Osteocyte (in vitro differentiated cells): ENCODE data around the gene RGS16. TPM values are rescaled to one million over a fixed set of nuclear protein-coding genes. Genes with fewer than 3 reads are reported as not detected.

Experiments
- DNase-seq: peaks from one replicate; pipeline ENCODE4 v3.0.0; 2021; ENCODE audit warnings: mixed read lengths; ENCODE audit not compliant: unreplicated experiment; ENCODE audit errors: extremely low spot score
- H3K27ac Mint-ChIP-seq: one replicate; pipeline ENCODE4 v1.8.0; 2021; ENCODE audit warnings: mild to moderate bottlenecking, mixed read lengths; ENCODE audit not compliant: unreplicated experiment
- H3K27me3 Mint-ChIP-seq: one replicate; pipeline ENCODE4 v1.8.0; 2021; ENCODE audit warnings: mixed read lengths; ENCODE audit not compliant: unreplicated experiment
- H3K36me3 Mint-ChIP-seq: one replicate; pipeline ENCODE4 v1.8.0; 2021; ENCODE audit warnings: mixed read lengths; ENCODE audit not compliant: unreplicated experiment
- H3K4me1 Mint-ChIP-seq: one replicate; pipeline ENCODE4 v1.8.0; 2021; ENCODE audit warnings: mixed read lengths; ENCODE audit not compliant: unreplicated experiment
- H3K4me3 Mint-ChIP-seq: one replicate; pipeline ENCODE4 v1.8.0; 2021; ENCODE audit warnings: mild to moderate bottlenecking, moderate library complexity, mixed read lengths; ENCODE audit not compliant: unreplicated experiment
- H3K9me3 Mint-ChIP-seq: one replicate; pipeline ENCODE4 v1.8.0; 2021; ENCODE audit warnings: mixed read lengths; ENCODE audit not compliant: unreplicated experiment
- total RNA-seq: library from RNA; stranded (reverse); gene quantifications from 2 replicates; pipeline ENCODE4 v1.2.1, GENCODE V29; 2021
- TF ChIP-seq, protein P1 (sequence below): fragments of 200-600 bp; sonication (generic); IDR thresholded peaks from 2 replicates; pipeline ENCODE4 v1.5.0; 2021; ENCODE audit warnings: antibody characterized with exemption, mild to moderate bottlenecking, moderate library complexity

Gene RGS16
- total RNA-seq, 1 donor from 2014 or later: 0.48 TPM

DNA sequence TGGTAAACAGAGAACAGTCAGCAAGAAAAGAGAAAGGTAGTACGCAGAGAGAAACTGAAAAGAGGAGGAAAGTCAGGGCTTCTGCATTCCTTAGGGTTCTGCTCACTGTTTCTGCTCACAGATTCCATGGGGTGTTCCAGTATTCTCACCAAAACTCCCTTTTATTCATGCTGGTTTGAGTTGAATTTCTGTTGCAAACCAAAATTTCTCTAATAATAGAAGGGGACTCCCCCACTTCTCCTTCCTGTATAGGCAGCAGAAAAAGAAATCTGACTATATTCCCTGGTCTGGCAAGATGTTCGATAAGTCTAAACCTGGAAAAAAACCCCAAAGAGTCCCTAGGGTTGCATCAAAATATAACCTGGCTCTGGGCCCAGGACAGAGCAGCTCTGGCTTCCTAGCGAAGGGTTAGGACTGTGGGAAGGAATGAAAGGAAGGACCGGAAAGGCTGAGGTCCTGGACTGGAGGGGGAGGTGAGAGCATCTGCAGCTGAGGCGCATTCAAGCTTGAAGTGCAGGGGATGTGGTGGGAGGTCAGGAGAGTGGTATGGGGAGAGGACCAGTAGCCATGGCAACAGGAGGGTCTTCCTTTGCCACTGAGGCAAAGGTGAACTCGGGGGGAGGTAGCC, 18.8 kb upstream of the RGS16 start:
- peak overlapping the region; percentile 49 for H3K27ac Mint-ChIP-seq
- TF ChIP-seq, protein P1, sequence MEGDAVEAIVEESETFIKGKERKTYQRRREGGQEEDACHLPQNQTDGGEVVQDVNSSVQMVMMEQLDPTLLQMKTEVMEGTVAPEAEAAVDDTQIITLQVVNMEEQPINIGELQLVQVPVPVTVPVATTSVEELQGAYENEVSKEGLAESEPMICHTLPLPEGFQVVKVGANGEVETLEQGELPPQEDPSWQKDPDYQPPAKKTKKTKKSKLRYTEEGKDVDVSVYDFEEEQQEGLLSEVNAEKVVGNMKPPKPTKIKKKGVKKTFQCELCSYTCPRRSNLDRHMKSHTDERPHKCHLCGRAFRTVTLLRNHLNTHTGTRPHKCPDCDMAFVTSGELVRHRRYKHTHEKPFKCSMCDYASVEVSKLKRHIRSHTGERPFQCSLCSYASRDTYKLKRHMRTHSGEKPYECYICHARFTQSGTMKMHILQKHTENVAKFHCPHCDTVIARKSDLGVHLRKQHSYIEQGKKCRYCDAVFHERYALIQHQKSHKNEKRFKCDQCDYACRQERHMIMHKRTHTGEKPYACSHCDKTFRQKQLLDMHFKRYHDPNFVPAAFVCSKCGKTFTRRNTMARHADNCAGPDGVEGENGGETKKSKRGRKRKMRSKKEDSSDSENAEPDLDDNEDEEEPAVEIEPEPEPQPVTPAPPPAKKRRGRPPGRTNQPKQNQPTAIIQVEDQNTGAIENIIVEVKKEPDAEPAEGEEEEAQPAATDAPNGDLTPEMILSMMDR: no peak
- peaks cover 3% of the 10 kb centered on the region for H3K36me3 Mint-ChIP-seq
- no peaks in the 10 kb centered on the region for H3K27me3 Mint-ChIP-seq
- no peak for DNase-seq
- H3K4me3 Mint-ChIP-seq: no peak overlapping the region
- peaks cover 48% of the 10 kb centered on the region for H3K4me1 Mint-ChIP-seq
- peaks cover 9% of the 10 kb centered on the region for H3K9me3 Mint-ChIP-seq

DNA sequence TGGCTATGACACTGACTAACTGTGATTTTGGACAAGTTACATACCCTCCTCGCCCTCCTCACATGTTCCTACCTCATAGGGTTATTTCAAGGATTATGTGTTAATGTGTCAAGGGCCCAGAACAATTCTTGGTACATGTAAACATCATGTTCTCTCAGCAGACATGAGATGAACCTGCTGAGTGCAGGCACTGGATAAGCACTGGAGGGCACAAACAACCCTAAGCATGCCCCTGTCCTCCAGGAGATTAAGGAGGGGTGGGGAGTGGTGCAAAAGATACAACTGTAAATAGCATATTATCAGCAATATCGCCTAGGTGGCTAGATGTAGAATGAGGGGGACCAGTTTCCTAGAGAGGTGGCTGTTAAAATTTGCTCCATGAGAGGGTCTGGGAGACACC, 17.7 kb upstream of the RGS16 start:
- Mint-ChIP-seq H3K4me1 (peaks cover 56% of the 10 kb centered on the region), H3K9me3 (peaks cover 9% of the 10 kb centered on the region)

DNA sequence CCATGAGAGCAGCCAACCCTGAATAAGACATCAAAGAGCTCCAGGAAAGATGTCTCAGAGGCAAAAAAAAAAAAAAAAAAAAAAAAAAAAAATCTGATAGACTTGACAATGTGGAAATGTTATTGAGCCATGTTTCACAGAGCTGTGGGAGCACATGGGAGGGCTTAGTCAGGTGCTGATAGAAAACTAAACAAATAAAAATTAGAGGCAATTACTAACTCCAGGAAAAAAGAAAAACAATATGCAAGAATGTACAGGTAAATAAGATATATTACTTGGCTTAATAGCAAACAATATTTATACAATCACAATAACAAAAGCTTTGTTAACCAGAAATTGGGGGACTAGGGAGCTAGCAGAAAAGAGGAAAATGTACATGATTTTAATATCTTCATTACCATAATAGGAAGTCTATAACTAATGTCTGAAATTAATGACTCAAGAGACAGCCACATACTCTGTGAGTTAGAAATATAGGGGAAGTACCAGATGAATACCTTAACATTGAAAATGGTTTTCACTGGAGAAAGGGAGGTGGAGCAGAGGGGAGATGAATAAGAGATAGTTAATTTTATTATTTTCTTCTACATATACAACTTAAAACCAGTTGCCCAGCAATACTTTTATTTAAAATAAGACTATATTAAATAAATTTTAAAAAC, 16.9 kb upstream of the RGS16 start:
- H3K4me3 Mint-ChIP-seq: no peak overlapping the region
- no peaks in the 10 kb centered on the region for H3K27me3 Mint-ChIP-seq
- peaks cover 9% of the 10 kb centered on the region for H3K9me3 Mint-ChIP-seq
- no peak overlapping the region for H3K27ac Mint-ChIP-seq
- H3K4me1 Mint-ChIP-seq: peaks cover 56% of the 10 kb centered on the region
- TF ChIP-seq, protein P1: no peak
- peaks cover 3% of the 10 kb centered on the region for H3K36me3 Mint-ChIP-seq
- no peak for DNase-seq

More for the DNA sequence above, 17.7 kb upstream of the RGS16 start:
- TF ChIP-seq, protein P1: no peak
- DNase-seq: no peak
- Mint-ChIP-seq H3K27ac (no peak overlapping the region), H3K36me3 (peaks cover 3% of the 10 kb centered on the region), H3K27me3 (no peaks in the 10 kb centered on the region), H3K4me3 (no peak overlapping the region)

DNA sequence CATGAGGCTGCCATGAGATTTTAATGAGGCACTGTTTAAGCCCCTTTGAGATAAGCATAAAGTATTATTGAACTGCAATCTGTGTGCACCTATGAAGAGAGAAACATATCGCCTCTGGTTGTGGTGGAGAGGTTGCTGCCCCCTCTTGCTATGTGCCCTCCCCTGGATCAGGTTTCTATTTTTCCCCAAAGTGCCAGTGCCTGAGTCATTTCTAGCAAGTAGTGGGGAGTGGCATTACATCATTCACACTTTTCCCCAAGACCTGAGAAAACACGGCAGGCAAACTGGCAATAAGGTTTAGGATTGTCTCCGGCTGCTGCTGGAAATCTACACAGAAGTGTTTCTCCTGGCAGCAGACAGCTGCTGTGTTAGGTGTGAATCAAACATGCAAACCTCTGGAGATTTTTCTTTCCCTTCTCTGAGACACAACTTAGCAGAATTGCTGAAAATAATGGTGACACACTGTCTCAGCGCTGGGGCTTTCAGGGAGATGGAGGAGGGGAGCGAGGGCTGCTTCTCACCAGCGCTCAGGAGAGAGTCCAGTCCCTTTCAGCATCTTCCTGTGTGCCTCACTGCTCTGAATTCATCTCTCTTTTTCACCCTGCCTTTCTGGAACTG, 13.7 kb upstream of the RGS16 start:
- H3K4me1 Mint-ChIP-seq: peaks cover 57% of the 10 kb centered on the region
- peaks cover 3% of the 10 kb centered on the region for H3K36me3 Mint-ChIP-seq
- H3K9me3 Mint-ChIP-seq: peaks cover 9% of the 10 kb centered on the region
- TF ChIP-seq, protein P1: no peak
- H3K27me3 Mint-ChIP-seq: no peaks in the 10 kb centered on the region
- H3K4me3 Mint-ChIP-seq: no peak overlapping the region
- H3K27ac Mint-ChIP-seq: peak overlapping the region; percentile 98
- DNase-seq: no peak

DNA sequence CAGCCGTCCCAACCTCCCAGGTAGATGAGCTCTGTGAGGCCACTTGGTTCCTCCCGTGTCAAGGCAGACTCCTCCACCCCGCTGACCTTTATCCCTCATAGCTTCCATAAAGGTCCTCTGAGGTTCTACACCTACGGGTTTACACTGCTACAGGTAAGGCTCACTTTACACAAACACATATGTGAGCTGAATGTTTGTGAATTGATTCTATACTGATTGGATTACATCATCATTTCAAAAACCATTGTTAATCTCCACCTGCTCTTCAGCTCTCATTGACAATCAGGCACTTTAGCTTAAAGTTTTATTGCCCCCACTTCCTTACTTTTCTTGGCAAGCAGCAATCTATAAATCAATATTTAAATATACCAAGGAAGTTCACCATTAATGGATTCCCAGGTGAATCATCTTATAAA, 12.8 kb upstream of the RGS16 start:
- peaks cover 3% of the 10 kb centered on the region for H3K36me3 Mint-ChIP-seq
- DNase-seq: no peak
- peaks cover 9% of the 10 kb centered on the region for H3K9me3 Mint-ChIP-seq
- TF ChIP-seq, protein P1: no peak
- H3K27me3 Mint-ChIP-seq: no peaks in the 10 kb centered on the region
- no peak overlapping the region for H3K4me3 Mint-ChIP-seq
- peak overlapping the region; percentile 98 for H3K27ac Mint-ChIP-seq
- H3K4me1 Mint-ChIP-seq: peaks cover 55% of the 10 kb centered on the region
